WTC11 (cell line): ENCODE data around the gene VEGFB. TPM values are rescaled to one million over a fixed set of nuclear protein-coding genes. Genes with fewer than 3 reads are reported as not detected.

Source experiments
- ATAC-seq: fragments of 200-7000 bp; cut with Tn5 transposase; 2 replicates; pipeline ENCODE4 v1.10.0; 2021; ENCODE audit warnings: mild to moderate bottlenecking, moderate library complexity
- CTCF ChIA-PET: fragments of 300-600 bp; sonication (Branson Sonifier 250); formaldehyde crosslinking; loops from one replicate; lab custom pipeline; 2021; ENCODE audit warnings: antibody characterized with exemption; lab: Charles Lee
- POLR2A ChIA-PET: fragments of 350-600 bp; sonication (Branson Sonifier 250); formaldehyde crosslinking; loops from one replicate; lab custom pipeline; 2021; ENCODE audit warnings: antibody characterized with exemption; lab: Charles Lee
- DNase-seq: peaks from one replicate; pipeline ENCODE4 v3.0.0; 2021; ENCODE audit warnings: low spot score
- H3K27ac Mint-ChIP-seq: 2 replicates; pipeline ENCODE4 v1.8.0; 2021; ENCODE audit warnings: mixed read lengths
- H3K27me3 Mint-ChIP-seq: 2 replicates; pipeline ENCODE4 v1.8.0; 2021; ENCODE audit warnings: low read depth, mild to moderate bottlenecking, moderate library complexity, mixed read lengths
- H3K36me3 Mint-ChIP-seq: 2 replicates; pipeline ENCODE4 v1.8.0; 2021; ENCODE audit warnings: mixed read lengths
- H3K4me1 Mint-ChIP-seq: 2 replicates; pipeline ENCODE4 v1.8.0; 2022; ENCODE audit warnings: mixed read lengths
- H3K4me3 Mint-ChIP-seq: 2 replicates; pipeline ENCODE4 v1.8.0; 2021; ENCODE audit warnings: mild to moderate bottlenecking, moderate library complexity, mixed read lengths
- H3K9me3 Mint-ChIP-seq: 2 replicates; pipeline ENCODE4 v1.8.0; 2021; ENCODE audit warnings: mixed read lengths
- ARID4B ChIP-seq: sonication (generic); formaldehyde crosslinking; IDR thresholded peaks from 2 replicates; pipeline ENCODE4 v1.8.0; 2023; ENCODE audit warnings: missing genetic modification reagents, mild to moderate bottlenecking, borderline replicate concordance
- ATF6 ChIP-seq: sonication (generic); formaldehyde crosslinking; IDR thresholded peaks from 2 replicates; pipeline ENCODE4 v1.8.1; 2023; ENCODE audit warnings: mild to moderate bottlenecking, missing genetic modification reagents
- CBFB ChIP-seq: sonication (generic); formaldehyde crosslinking; IDR thresholded peaks from 2 replicates; pipeline ENCODE4 v1.8.1; 2022; ENCODE audit warnings: mild to moderate bottlenecking, low read depth, missing genetic modification reagents
- ELF4 ChIP-seq: sonication (generic); formaldehyde crosslinking; IDR thresholded peaks from 2 replicates; pipeline ENCODE4 v1.8.1; 2022; ENCODE audit warnings: low read depth, mild to moderate bottlenecking, moderate library complexity, missing genetic modification reagents
- EMX1 ChIP-seq: fragments of 250-450 bp; sonication (Bioruptor Pico); IDR thresholded peaks from 2 replicates; pipeline ENCODE4 v1.8.0; 2021; ENCODE audit warnings: mild to moderate bottlenecking
- JUN ChIP-seq: sonication (generic); formaldehyde crosslinking; IDR thresholded peaks from 2 replicates; pipeline ENCODE4 v1.8.0; 2023; ENCODE audit warnings: mild to moderate bottlenecking, missing genetic modification reagents
- PREB ChIP-seq: sonication (generic); formaldehyde crosslinking; IDR thresholded peaks from 2 replicates; pipeline ENCODE4 v1.8.1; 2022; ENCODE audit warnings: mild to moderate bottlenecking, missing genetic modification reagents, moderate library complexity, borderline replicate concordance
- TCF7 ChIP-seq: sonication (generic); formaldehyde crosslinking; IDR thresholded peaks from 2 replicates; pipeline ENCODE4 v1.8.0; 2022; ENCODE audit warnings: mild to moderate bottlenecking, low read depth, missing genetic modification reagents, moderate library complexity
- TEAD4 ChIP-seq: sonication (generic); formaldehyde crosslinking; IDR thresholded peaks from 2 replicates; pipeline ENCODE4 v1.8.0; 2022; ENCODE audit warnings: mild to moderate bottlenecking, missing genetic modification reagents
- ZNF121 ChIP-seq: sonication (generic); formaldehyde crosslinking; IDR thresholded peaks from 2 replicates; pipeline ENCODE4 v1.8.0; 2023; ENCODE audit warnings: missing genetic modification reagents
- ZNF219 ChIP-seq: sonication (generic); formaldehyde crosslinking; IDR thresholded peaks from 2 replicates; pipeline ENCODE4 v1.8.0; 2023; ENCODE audit warnings: missing genetic modification reagents, mild to moderate bottlenecking, borderline replicate concordance
- ZNF425 ChIP-seq: fragments of 250-450 bp; sonication (Bioruptor Pico); conservative IDR thresholded peaks from 2 replicates; pipeline ENCODE4 v1.9.0; 2021; ENCODE audit warnings: mild to moderate bottlenecking
- total RNA-seq: library from RNA; stranded (reverse); gene quantifications from 3 replicates; pipeline ENCODE4 v1.2.3, GENCODE V29; 2021

Gene VEGFB
- total RNA-seq, 1 experiment from 2014 or later: 51.7 TPM

DNA sequence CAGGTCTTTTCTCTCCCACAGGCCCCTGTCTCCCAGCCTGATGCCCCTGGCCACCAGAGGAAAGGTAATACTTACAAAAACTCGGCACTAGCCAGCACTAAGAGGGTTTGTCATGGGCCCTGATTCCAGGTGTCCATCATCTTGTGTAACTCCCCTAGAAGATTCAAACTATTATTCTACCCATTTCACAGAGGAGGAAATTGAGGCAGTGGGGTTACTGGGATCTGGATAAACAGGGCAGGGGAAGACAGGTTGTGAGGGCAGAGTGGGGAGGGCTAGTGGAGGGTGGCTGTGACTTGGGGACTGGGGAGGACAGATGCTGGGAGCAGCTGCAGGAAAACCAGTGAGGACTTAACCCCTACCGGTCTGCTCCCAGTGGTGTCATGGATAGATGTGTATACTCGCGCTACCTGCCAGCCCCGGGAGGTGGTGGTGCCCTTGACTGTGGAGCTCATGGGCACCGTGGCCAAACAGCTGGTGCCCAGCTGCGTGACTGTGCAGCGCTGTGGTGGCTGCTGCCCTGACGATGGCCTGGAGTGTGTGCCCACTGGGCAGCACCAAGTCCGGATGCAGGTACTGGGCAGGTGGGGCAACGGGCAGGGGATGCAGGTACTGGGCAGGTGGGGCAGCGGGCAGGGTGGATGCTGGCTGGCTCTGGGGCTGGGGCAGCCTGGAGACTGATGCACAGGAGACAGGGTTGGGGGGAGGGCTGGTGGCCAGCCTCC lies 1.2 kb downstream of the VEGFB start:
- no peak for ATAC-seq
- ChIA-PET POLR2A (interaction anchor here (1.1 kb wide), 1 partner anchor 16 kb away, joined by 8 read pairs; no protein-coding TSS in a partner anchor), CTCF (interaction anchor here (5.4 kb wide), 1 partner anchor 15 kb away, joined by 35 read pairs; the partner anchor contains the start of gene PLCB3)

GRCh38 chr11:64237484-64237951 lies 3.1 kb downstream of the VEGFB start:
- DNase-seq (no peak), ATAC-seq (no peak)
- Mint-ChIP-seq H3K36me3 (peaks cover 6% of the 10 kb centered on the region; the same call in 1 of the 2 replicates), H3K4me3 (no peak overlapping the region), H3K9me3 (no peaks in the 10 kb centered on the region), H3K27me3 (peaks cover 9% of the 10 kb centered on the region), H3K4me1 (peaks cover 24% of the 10 kb centered on the region), H3K27ac (no peak overlapping the region)
- ChIA-PET CTCF (interaction anchor here (1.0 to 5.4 kb wide), 3 partner anchors 13 to 104 kb away, joined by 3 to 35 read pairs (median 5); partner anchors contain the start of gene PLCB3), POLR2A (no interaction called here)
- TF ChIP-seq CBFB (CRISPR knock-in tag) (no peak), ZNF121 (no peak), ARID4B (CRISPR knock-in tag) (no peak), ZNF219 (CRISPR knock-in tag) (no peak), PREB (CRISPR knock-in tag) (0 out of 2 replicates have a peak, but pooled peaks have one; percentile 26)

More for the DNA sequence above, 1.2 kb downstream of the VEGFB start:
- no peak for TF ChIP-seq TEAD4 (CRISPR knock-in tag)
- no peak for TF ChIP-seq JUN
- peaks cover 31% of the 10 kb centered on the region for H3K4me1 Mint-ChIP-seq
- H3K4me3 Mint-ChIP-seq: peak overlapping the region; percentile 85
- H3K27ac Mint-ChIP-seq: peak overlapping the region; percentile 15; the same call in 1 of the 2 replicates
- H3K36me3 Mint-ChIP-seq: peaks cover 6% of the 10 kb centered on the region; the same call in 1 of the 2 replicates
- no peaks in the 10 kb centered on the region for H3K9me3 Mint-ChIP-seq
- no peak for DNase-seq
- peaks cover 16% of the 10 kb centered on the region for H3K27me3 Mint-ChIP-seq

DNA sequence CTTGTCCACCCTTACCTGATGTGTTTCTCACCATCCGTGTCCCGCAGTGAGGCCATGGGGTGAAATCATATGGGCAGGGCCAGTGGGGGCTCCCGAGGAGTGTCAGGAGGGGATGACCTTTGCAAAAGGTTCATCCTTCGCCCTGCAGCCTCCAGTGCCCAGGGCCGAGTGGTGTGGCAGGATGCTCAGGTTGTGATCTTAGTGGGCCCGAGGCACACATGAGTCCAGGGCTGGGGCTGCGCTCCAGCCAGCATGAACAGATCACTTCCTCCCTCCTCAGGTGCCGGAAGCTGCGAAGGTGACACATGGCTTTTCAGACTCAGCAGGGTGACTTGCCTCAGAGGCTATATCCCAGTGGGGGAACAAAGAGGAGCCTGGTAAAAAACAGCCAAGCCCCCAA lies 3.7 kb downstream of the VEGFB start:
- no peak for ATAC-seq
- CTCF ChIA-PET: interaction anchor here (1.0 to 5.4 kb wide), 2 partner anchors 12 to 103 kb away, joined by 3 to 35 read pairs; partner anchors contain the start of gene PLCB3
- no peak for DNase-seq
- H3K4me1 Mint-ChIP-seq: peaks cover 28% of the 10 kb centered on the region
- POLR2A ChIA-PET: no interaction called here
- no peaks in the 10 kb centered on the region for H3K9me3 Mint-ChIP-seq
- H3K36me3 Mint-ChIP-seq: peaks cover 6% of the 10 kb centered on the region; the same call in 1 of the 2 replicates
- peaks cover 3% of the 10 kb centered on the region for H3K27me3 Mint-ChIP-seq
- H3K4me3 Mint-ChIP-seq: no peak overlapping the region
- no peak overlapping the region for H3K27ac Mint-ChIP-seq
- TF ChIP-seq PREB (CRISPR knock-in tag) (no peak), ATF6 (CRISPR knock-in tag) (no peak), ARID4B (CRISPR knock-in tag) (no peak), EMX1 (CRISPR knock-in tag) (no peak), ZNF425 (no peak), ELF4 (CRISPR knock-in tag) (no peak), TCF7 (CRISPR knock-in tag) (no peak)
